Glomerular visceral epithelial cell (primary cell): ENCODE measurements around the gene ZNF407.
A peak's percentile ranks its signal among the peaks of the same experiment; 100 is the strongest.

ENCODE experiments used
- DNase-seq: peaks from one replicate; pipeline ENCODE4 v3.0.0-alpha.2; 2016; ENCODE audit errors: extremely low spot score

ZNF407 gene

DNA sequence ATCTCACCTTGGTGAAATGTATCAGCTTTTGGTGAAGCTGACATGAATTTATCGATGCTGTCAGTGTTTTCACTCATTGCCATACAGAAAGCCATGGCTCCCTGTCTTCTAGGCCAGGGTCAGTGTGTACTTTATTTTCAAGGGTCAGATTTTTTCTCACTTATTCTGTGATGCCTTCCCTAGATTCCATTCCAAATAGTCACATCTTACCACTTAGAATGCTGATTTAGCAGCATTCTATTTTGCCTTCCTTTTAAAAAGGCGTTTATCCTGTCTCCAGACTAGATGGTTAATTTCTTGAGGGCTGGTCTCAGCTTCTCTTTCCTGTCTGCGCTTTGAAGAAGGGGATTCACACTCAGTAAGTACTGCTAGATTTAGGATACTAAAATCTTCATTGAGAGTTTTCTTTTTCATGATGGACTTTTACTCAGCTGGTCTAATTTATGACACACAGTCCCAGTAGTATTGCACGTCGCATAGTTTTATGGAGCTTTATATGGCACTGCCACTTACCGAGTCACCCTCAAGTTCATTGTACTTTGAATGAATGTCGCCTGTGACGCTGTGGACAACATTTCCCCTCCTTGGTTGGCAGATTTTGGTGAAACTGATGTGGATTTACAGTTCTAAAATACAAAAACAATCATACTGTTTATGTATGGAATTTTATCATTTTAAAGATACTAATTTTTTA is 194.0 kb downstream of the ZNF407 start:
- DNase-seq, result no peak

DNA sequence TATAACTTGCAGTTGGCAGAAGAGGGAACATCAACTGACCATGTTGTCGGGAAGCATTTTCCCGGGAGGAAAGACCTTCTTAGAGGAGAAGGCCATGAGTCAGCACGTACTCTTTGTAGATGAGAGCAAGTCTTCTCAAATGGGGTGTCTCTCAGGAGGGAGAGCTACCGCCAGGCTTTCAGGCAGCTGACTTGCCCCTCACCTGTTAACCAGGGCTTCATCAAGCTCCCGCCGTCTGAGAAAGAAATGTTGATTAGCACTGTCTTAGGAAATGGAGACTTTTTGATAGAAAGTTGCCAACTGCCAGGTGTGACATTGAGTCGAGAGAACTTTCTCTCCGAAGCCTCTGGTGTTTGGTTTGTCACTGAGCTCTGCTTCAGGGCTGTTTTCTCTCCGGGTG is 196.1 kb downstream of the ZNF407 start:
- no peak for DNase-seq

DNA sequence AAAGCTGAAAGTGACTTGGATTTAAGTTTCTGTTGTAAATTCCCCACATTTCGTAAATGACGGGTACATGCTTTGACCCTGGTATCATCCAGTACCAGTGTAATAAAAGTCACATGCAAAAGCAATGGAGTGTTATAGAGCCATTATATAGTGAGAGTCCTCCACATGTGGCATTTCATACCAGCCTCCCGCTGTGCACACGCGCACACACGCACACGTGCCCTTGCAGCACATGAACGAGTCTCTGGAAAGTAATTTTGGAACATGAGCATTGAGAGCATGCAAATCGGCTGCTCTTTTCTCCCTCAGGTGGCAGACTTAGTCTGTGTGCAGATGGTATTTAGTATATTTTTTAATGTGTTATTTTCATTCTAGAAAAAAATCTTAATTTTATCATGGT is 198.1 kb downstream of the ZNF407 start:
- DNase-seq, result no peak

DNA sequence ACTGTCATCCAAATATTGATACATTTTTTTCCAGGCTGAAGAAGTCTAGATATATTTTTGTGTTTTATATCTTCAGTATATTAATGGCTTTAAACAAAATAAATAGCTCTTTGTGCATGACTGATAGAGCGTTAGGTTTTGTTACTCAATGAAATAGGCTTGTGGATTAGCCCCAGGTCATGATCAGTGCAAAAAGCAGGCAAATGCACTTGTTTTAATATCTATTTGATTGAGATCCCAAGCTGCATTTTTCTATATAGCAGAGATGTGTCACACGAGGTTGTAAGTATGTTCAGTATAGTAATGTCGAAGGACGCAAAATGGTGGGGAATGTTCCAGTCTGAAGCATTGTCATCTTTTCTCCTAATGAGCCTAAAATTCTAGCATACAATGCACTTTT is 198.5 kb downstream of the ZNF407 start:
- DNase-seq, result no peak

- peak; percentile 35 for DNase-seq
Measured at GRCh38 chr18:74796841-74797576, 199.3 kb downstream of the ZNF407 start.

- no peak for DNase-seq
Measured at GRCh38 chr18:74797577-74798151, 200.0 kb downstream of the ZNF407 start.

DNA sequence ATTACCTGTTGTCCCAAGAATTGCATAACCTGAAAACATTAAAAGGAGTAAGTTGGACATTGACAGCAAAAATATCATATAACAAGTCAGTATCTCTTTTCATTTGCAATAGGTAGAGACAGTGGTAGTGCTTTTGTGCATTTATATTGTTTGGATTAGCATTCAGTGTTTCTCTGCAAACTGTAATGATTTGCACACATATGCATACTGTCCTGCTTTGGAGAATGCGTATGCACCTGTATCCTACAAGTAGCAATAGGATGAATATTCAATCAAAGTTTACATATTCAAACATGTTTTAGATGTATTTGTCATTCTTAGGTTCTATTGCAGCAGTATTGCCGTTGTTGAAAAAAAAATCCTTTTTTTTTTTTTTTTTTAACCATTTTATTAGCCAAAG is 201.9 kb downstream of the ZNF407 start:
- no peak for DNase-seq

- DNase-seq, result no peak
Measured at GRCh38 chr18:74800098-74800497, 202.4 kb downstream of the ZNF407 start.

DNA sequence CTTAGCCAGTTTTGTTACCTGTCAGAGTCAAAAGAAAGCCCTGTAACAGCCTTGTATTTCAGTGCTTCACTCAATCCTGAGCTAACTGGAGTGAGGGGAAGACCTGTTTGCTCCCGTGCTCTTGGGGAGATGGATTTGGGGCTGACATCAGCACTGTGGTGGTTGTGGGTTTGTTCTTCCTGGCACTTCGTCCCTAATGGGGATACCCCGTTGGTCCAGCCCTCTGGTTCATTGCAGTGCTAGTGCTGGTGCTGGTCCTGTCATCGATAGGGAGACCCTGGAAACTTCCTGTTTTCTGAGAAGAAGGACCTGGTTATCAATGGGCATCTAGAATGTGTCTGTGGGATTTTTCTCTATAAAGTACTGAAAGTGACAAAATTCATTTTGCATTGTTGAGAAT is 205.4 kb downstream of the ZNF407 start:
- no peak for DNase-seq

- DNase-seq, result no peak
Measured at GRCh38 chr18:74803769-74804168, 206.1 kb downstream of the ZNF407 start.

- no peak for DNase-seq
Measured at GRCh38 chr18:74804677-74805076, 207.0 kb downstream of the ZNF407 start.

- DNase-seq, result no peak
Measured at GRCh38 chr18:74806073-74806472, 208.4 kb downstream of the ZNF407 start.

DNA sequence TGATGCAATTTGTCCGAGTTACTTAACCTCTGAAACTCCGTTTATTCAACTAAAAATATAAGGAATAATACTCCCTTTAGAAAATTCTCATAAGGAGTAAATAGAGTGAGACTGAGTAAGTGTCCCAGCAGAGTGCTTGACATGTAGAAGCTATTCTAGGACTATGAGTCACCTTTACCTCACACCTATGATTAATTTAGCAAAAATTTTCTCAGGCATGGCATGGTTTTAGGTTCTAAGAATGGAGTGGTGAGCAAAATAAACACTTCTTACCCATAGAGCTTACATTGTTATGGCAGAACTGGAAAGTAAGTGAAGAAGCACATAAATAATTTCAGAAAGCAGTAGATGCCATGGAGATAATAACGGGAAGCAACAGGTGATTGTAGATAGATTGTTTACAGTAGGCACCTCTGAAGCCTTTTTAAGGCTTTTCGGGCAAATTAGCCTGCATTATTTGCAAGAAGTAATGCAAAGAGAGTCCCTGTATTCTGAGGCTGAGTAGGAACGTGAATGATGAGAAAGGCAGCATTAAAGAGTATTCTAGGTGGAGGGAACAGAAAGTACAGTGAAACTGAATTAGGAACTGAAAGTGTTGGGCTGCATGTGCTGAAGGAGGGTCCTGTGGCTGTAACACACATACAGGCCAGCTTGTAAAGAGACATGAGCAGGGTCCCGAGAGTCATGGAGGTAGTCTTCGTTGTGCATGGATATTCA is 209.2 kb downstream of the ZNF407 start:
- peak; percentile 82 for DNase-seq

- DNase-seq, result no peak
Measured at GRCh38 chr18:74817576-74817975, 219.9 kb downstream of the ZNF407 start.

DNA sequence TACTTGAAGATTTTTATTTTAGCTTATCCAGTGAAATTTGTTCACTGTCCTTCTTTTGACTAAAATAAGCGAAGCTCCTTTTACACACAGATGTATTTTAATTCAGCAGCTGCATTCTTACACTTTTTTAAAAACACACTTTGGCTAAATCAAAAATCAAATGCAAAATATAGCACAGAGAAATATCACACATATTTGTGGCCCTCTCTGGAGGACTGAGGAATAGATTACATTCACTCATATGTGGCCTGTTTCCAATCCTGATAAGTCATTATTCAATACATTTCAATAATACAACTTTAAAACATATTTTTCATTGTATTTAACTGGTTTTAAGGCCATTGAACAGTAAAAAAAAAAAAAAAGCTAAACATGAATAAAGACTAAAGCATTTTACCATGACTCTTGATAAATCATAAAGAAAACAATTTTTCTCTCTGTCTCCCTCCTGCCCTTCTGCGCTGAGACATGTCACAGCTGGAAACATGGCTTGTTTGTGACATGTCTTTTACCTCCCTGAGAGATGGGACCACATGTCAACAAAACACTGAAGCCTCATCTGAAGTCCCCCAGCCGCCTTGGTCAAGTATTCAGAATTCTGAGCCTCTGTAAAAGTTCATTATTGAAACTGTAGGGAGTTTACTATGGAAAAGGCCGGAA is 221.0 kb downstream of the ZNF407 start:
- no peak for DNase-seq

- DNase-seq, result no peak
Measured at GRCh38 chr18:74819433-74820059, 221.9 kb downstream of the ZNF407 start.

DNA sequence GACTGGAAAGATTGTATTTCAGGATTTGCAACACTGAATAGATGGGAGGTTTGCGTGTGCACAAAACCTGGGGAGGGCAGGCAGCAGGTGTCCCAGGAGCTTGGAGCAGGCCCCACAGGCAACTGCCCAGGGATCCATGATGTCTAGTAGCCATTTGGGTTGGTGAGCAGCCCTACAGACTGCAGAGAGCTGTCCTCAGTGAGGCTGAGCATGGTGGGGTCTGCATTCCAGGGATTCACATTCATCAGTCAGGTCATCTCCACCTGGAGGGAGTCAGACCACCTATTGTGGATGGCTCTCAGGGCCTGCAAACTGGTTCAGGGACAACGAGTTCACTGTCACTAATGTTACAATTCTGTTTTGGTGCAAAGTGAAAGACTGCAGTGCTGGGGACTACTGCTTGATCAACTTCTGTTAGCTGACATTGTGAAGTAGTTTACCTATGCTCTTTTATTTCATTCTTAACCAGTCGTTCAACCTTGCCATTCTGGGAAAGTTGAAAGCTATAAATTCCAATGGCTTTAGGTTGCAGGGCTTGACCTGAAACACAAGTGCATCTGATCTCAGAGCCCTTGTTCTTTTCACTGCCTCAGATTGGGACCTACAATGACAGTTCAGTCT is 222.6 kb downstream of the ZNF407 start:
- DNase-seq, result no peak

- DNase-seq, result no peak
Measured at GRCh38 chr18:74825460-74825859, 227.8 kb downstream of the ZNF407 start.

DNA sequence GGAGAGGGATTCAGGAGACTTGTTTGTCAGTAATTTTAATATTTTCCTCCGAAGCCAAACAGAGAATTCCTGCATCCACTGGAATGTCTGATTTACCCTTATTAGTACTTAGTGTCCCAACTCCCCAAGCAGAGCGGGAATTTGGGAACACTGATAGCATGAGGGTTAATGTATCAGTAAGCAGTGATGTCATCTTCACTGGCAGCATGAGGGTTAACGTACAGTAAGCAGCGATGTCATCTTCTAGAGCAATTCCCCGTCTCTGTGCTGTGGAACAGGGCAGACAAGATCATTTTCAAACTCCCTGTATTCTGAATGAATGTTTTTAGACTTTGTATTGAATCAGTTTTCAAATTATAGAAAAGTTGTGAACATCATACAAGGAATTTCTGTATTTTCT is 228.9 kb downstream of the ZNF407 start:
- DNase-seq, result no peak

DNA sequence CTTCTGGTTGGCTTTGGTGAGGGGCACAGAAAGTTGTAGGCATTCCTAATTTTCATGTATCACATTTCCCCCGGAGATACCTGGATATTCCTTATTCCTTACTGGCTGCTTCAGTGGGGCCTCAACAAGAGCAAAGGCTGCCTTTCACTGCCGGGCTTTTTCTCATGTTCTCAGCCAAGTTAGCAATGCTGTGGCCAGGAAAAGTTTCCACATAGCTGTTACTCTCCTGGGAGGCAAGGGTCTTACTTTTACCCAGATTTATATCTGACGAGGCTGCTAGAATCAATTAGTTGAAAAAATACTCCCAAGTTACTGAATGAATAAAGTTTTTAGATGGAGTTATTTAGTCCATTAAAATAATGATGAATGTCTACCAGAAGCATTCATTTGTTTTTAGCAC is 230.5 kb downstream of the ZNF407 start:
- DNase-seq, result no peak
